TTC549 (cell line): ENCODE measurements around the gene RFC2.

Experiments
- FAIRE-seq: peaks from 2 replicates; lab custom pipeline; 2012; peaks lifted over from hg19 to GRCh38; lab: Jason Lieb, UNC

RFC2 gene

DNA sequence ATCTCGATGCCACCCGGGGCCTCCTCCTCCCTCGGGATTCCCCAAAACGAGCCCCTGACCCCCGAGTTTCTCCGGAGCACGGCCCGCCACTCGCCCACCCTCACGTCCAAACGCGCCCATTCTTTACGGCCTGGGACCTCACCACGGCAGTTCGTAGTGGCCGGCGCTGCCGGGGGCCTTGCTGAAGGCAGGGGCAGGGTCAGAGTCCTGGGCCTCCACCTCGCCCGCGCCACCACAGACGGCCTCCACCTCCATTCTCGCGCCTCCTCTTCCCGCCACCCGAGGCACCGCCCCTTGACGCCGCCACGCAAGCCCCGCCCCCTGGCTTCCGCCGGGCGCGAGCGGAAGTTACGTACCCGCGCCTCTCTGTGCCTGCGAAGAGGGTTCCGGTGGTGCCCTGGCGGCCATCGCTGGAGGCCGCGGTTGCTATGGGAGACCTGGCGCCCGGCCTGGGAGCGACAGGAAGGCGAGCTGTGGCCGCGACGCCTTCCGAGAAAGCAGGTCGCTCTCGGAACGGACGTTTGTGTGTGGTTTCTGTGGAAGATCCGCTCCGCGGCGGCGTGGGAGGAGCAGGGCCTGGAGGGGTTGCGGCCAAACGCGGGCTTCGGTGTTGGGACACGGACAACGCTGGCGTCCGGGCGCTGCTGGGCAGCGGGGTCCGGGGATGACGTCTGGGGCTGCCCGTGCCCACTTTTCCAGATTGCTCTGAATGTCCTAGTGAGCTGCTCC lies at the start of gene RFC2:
Gene RFC2, minus strand, starts transcription at position 271 of the 729 bp plus-strand sequence. Its CDS starts 16 bp downstream, at position 255.
- no peak for FAIRE-seq

DNA sequence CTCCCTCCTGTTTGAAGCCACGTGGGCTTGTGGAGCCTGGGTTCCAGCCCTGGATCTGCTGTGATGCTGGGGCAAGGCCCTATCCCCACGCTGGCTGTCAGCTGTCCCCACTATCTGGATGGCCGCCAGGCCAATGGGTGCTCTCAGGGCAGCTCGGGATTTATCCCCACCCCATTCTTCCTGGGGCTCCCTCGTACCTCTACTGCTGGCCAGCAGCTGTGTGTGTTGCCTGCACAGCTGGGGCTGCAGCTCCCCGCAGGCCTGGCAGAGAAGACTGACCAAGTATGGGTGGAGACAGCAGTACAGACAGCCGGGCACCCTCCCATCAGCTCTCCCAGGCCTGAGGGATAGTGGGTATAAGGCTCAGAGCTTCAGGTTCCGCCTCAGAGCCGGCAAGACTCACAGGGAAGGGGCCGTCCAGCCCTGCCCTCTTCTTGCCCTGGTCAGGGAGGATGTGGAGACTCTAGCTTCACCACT lies 48.6 kb upstream of the RFC2 start:
- no peak for FAIRE-seq

DNA sequence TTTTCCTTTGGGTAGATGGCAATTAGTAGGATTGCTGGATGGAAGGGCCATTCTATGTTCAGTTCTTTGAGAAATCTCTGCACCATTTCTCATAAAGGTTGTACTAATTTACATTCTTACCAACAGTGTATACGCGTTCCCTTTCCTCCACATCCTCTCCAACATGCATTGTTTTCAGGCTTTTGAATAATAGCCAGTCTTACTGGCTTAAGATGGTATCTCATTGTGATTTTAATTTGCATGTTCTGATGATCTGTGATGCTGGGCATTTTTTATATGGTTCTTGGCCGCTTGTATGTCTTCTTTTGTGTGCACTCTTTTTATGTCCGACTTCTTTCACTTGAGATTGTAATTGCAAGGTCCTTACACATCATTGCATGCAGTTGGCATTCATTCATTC lies 46.7 kb upstream of the RFC2 start:
- FAIRE-seq, result no peak

DNA sequence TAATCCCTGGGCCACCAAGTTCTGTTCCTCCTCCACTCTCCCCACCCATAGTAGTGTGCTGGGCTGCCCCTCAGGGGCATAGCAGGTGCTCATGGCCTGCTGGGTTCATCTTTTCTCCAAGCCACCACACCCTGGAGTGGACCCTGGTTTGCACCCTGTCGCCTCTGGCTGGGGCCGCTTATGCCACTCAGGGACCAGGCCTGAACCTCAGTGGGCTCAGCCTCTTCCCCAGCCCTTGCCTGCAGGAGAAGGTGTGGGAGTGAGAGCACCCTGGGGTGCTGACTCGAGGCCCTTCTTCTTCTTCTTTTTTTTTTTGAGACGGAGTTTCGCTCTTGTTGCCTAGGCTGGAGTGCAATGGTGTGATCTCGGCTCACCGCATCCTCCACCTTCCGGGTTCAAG lies 45.2 kb upstream of the RFC2 start:
- no peak for FAIRE-seq

DNA sequence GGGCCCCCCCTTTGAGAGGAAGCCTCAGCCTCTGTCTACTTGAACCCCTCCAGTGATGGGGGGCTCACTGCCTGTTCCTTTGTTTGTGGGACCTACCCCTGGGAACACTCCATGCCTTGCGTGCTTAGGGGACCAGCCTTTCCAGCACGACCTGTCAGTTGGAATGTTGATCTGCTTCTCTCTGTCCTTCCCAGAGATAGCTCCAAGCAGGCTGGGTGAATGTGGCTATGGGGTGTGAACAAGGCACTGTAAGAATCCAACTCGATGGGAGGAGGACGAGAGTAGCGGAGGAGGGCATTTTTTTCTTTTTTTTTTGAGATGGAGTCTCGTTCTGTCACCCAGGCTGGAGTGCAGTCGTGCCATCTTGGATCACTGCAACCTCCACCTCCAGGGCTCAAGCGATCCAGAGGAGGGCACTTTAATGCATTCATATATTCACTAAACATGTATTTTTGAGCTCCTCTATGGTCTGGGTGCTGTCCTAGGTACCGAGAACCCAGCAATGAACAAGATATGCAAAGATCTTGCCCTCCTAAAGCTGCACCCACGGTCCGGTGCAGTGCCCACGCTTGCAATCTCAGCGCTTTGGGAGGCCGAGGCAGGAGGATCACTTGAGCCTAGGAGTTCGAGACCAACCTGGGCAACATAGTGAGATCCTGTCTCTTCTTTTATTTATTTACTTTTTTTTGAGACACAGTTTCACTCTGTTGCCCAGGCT lies 43.5 kb upstream of the RFC2 start:
- FAIRE-seq, result no peak

DNA sequence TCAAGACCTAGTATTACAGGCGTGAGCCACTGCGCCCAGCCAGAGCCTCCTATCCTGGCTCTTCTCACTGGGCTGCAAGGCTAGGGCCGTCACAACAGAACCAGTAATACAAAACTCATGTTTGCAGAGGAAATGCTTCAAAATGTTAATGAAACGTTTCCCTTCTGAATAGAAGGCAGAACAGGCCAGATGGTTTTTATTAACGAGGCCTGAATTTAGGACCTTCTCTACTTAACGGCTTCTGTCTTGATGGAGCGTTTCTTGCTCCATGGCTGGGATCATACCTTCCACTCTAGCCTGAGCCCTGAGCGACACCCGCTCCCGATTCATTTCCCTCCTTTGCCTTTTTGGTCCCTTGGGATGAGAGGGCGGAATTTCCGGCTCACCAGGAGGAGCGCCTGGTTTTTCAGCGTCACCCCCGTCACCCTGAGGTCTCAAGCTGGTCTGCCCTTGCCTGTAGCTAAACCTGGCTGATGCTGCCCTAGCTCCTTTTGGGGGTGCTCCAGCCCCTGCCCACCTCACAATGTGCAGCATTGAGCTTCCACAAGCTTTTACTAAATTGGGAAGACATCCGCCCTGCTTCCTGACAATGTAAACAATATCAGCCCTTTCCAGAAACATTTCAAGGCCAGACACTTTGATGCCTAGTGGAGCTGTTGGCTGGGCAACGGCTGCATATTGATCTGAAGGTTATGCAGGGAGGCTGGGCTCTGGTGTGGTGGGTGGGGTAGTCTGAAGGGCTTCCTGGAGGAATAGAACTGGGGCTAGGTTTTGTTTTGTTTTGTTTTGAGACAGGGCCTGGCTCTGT lies 40.2 kb upstream of the RFC2 start:
- FAIRE-seq, result no peak

DNA sequence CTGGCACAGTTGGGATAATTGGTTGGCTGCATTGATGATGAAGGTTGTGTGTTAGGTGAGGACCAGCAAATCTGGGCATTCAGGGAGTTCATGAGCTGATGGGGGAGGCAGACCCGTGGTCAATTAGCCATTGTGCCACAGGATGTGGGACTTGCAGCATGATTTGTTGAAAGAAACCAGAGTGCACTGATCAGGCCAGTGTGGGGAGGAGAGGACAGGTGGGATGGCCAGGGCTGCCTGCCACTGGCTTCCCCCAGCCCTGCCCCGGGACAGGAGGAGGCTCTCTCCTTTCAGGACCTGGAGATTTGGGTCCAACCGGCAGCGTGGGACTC lies 39.3 kb upstream of the RFC2 start:
- no peak for FAIRE-seq

DNA sequence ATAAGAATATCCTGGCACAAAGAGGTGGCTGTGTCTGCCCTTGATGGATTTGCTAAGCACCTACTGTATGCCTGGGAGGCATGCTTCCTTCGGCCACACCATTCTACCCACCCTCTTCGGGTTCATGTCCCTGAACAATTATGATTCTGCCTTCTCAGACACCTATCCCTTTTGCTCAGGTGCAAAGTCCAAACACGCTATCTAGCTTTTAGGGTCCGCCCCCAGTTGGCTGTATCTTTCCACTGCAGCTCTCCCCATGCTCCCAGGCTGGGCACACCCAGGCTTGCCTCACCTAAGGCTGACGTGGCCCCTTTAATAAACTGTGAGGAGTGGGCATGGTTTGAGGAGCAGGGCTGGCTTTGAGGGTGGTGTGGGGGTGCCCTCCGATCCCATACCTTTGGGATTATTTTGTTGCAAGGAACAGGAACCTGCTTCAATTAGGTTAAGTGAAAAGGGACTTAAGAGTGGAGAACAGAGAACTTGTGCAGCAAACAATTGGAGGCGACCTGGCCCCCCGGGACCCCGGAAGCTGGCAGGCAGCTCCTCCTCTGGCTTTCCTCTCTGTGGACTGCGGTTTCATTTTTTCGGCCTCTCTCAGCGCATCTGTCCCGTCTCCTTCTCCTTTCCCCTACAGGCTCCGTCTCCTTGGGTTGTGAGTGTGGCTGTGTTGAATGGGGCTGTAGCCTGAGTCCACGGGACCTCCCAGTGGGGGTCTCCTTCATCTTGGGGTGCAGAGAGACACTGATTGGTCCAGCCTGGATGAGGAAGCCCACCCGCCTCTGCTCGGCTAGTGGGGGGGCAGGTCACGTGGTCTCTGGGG lies 38.8 kb upstream of the RFC2 start:
- no peak for FAIRE-seq

DNA sequence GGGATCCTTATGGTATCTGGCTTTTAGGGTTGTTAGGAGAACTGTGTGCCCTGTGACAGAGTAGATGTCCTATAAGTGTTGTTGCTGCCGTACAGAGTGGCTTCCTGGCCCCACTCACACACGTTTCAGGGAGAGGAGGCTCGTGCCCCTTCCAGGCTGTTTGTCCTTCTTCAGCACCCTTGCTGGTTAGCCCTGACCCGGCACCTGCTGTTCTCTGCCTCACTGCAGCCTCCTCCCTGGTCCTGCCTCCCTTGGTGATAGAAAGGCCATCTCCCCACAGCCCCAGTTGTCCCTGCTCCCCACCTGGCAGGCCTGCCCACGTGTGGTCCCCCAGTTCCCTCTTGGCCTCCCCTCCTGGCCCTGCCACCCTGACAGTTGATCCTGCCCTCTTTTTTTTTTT lies 37.3 kb upstream of the RFC2 start:
- FAIRE-seq, result no peak

DNA sequence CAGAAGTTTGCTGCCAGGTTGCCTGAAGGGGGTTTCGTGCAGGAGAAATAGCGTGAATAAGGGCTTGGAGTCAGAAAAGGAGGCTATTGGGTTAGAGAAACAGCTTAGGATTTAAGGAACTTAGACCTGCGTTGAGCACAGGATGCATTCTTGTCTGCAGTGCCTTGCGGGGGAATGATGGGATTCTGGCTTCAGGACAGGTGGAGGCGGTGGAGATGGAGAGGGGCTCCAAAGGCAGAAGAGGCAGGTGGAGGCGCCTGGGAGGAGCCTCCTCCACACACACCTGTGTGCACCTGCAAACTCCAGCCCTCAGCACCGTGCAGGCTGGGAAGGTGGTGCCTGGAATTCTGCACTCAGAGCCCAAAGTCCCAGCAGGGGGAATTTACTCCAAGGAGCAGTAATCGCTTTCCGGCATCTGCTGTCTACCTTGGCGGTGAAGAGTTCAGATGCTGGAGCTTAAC lies 36.8 kb upstream of the RFC2 start:
- FAIRE-seq, result no peak

DNA sequence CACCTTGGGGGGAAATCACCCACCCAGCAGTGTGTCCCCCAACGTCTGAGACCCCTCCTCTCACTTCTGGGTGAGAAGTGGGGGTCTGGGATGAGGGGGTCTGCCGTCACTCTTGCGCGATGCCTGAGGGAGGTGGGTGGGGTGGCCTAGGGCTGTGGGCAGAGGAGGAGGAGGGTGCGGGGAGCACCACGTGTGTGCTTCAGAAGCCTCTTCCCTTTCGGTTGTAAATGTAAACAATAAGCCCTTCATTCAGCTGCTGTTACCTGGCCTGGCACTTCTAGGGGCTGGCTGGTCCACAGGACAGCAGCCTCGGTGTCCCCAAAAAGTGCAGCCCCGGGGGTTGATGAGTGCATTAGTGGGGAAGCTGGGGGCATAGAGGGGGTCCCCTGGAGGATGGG lies 36.4 kb upstream of the RFC2 start:
- no peak for FAIRE-seq

DNA sequence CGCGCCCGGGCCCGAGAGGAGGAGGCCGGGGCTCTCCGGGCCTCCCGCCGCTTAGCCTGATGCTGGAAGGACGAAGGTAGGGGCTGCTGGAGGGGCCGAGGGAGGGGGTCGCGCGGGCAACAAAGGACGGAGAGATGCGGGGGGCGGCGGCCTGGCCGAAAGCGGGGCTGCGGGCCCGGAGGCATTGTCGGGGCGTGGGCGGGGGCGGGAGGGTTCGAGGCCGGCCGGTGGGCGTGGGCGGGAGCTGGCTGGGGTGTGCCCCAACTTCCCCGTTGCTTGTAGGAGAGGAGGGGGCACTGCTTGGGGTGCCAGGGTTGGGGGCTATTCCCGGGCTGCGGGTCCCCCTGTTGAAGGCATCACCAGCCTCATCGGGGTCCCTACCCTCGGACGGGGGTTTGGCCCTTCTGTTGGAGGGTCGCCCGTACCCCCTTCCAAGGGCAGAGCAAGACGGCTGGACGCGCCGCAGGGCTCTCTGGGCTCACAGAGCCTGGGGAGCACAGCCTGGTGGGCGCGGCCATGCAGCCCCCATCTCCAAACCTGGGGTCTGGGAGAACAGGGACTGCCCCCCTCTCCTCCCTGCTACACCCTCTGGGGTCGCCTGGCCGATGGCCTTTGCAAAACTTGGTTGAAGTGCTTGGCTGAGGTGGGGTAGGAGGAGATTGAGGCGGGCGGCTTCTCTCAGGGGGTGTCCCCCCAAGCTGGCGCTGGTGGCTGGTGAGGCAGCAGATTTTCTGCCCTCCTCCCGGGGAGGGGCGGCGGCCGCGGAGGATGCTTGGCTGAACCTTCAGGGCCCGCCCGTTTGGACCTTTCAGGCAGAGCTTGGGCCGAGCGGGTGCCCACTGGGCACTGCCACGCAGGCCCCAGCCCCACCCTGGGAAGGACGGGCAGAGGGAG lies 35.7 kb upstream of the RFC2 start:
- FAIRE-seq, result no peak

DNA sequence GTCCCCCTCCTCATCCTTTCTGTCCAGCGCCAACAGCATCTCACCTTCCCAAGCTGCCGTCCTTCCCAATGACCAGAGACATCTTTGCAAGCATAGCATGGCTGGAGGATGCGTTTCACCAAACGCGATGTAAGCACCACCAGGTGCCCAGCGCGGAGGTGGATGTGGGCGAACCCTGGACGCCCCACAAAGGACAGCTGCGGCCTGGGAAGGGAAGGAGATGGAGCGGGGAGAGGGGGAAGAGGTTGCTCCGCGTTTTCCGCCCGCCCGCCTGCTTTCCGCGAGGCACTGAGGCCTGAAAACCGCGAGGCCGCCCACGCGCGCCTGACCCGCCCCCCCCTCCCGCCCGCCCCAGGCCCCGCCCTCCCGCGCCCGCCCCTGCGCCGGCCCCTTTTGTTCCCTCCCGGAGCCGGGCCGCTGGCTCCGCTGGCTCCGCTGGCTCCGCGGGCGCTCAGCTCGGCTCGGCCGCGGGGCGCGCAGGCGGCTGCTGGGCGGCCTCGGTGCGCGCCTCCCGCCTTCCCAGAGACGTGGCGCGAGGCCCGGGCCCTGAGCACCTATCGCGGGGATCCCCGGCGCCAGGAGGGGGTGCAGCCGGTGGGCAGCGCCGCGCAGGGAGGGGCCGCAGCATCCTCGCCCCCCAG lies 34.9 kb upstream of the RFC2 start, which contains the start of gene CLIP2:
Gene CLIP2, plus strand, starts transcription at position 390 of the 641 bp plus-strand sequence. CDS start 28,140 bp downstream, outside the sequence.
- no peak for FAIRE-seq

DNA sequence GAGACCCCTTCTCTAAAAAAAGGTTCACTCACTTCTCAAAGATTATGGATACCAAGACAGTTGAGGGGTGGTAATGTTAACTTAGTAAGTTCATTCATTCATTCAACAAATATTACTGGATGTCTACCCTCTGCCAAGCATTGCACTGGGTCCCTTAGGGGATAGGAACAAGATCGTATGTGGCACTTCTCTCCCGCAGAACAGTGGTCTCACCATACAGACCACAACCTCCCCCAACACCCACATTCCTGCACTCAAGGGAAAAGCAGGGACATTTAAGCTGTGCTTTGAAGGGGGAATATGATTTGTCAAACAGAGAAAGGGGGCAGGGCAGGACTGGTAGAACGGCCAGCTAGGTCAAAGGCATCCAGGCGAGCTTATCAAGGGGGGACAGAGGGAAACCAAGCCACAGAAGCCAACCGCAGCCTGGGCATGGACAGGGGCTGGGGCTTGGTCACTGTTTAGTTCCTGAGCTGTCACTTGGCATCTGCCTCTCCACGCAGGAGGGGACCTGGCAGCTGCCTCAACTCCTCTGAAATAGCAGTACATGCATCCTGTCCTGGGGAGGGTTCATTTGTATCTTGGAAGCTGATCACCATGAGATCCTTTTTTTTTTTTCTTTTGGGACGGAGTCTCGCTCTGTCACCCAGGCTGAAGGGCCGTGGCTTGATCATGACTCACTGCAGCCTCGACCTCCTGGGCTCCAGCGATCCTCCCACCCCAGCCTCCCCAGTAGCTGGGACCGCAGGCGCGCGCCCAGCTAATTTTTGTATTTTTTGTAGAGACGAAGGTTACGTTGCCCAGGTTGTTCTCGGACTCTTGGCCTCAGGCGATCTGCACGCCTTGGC lies 34.1 kb upstream of the RFC2 start:
- FAIRE-seq, result no peak

DNA sequence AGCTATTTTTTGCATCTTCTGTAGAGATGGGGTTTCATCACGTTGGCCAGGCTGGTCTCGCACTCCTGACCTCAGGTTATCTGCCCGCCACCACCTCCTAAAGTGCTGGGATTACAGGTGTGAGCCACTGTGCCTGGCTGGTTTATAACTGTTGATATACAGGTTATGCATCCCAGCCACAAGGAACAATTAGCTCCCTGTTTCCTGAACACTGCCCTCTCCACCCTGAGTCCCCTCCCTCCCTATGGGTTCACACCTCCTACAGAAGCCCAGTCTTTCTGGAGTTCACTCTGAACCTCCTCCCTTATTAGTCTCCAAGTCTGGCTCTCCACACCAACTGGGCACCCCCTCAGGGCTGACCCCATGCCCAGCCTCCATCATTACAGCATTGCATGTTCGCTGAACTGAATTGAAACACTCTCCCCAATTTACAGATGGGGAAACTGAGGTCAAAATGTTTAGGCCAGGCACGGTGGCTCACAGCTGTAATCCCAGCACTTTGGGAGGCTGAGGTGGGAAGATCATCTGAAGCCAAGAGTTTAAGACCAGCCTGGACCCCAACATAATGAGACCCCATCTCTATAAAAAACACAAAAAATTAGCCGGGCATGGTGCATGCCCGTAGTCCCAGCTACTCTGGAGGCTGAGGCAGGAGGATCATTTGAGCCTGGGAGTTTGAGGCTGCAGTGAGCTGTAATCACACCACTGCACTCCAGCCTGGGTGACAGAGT lies 33.3 kb upstream of the RFC2 start:
- FAIRE-seq, result no peak

DNA sequence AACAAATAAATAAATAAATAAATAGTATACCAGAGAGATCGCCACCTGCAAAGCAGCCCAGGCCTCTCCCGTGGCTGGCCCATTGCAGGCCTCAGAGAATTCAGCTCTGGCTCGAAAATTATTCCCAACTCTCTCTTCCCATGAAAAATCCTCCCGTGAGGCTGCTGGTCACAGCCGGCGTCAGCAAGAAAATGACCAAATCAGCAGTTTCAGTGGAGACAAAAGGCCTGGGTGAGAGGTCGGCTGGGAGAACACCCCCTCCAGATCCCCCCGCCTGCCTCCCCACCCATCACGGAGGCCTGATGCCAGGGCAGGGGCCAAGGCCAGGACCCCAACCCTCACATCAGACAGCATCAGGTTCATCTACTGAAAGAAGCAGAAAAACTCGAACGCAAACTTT lies 31.9 kb upstream of the RFC2 start:
- no peak for FAIRE-seq

DNA sequence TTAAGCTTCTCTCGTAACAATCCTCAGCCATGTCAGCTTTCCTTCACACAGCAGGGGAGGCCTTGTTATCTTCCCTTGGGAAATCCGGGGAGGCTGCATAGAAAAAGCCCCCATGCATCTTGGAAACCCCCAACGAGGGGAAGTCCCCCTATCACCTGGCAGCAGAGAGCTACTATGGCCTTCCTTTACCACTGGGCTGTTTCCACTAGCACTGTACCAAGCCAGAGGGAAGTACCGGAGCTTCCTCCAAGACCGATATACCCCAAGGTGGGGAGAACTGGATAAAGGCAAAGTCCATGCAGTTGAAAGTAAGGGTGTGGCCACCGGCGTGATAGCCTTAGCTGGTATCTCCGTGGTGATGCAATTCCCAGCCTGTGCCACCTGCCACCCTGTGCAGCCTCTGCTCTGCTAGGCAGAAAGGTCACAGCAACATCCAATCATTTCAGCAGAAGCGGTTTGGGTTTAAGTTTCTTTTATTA lies 30.6 kb upstream of the RFC2 start:
- FAIRE-seq, result no peak

DNA sequence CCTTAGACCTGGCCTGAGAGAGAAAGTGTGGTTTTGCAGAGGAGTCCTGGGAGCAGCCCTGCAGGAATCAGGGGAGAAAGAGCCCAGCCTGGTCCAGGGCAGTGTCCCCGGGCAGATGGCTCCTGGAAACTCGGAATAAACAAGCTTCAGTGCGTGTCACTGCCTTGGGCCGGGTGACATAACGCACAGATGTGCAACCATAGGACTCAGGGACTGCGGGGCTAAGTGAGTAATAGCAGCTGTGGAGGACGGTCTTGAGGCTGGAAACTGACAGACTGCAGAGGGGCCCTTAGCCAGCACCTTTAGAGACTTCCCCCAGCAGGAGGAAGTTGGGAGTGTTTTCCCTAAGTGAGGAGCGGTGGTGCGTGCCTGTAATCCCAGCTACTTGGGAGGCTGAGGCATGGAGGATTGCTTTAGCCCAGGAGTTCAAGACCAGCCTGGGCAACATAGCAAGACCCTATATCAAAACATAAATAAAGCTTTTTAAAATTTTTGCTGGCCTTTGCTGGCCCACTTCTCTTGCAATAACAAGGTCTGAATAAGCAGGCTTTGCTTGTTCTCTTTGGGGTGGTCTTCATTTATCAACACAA lies 29.8 kb upstream of the RFC2 start:
- FAIRE-seq, result no peak
